Activated CD8-positive, alpha-beta memory T cell treated with anti-CD3 and anti-CD28 coated beads, Interleukin-2, amount 50 U/mL, for 48 hours (primary cell): Measurements from ENCODE around the gene KIF6.
"Not testable (repeated sequence)": the region's sequence is repeated elsewhere in the genome, so short reads cannot be mapped to it uniquely, and the experiment has no call there.

Experiments
- DNase-seq: peaks from one replicate; pipeline ENCODE4 v3.0.0-alpha.2; 2020

Gene KIF6

DNA sequence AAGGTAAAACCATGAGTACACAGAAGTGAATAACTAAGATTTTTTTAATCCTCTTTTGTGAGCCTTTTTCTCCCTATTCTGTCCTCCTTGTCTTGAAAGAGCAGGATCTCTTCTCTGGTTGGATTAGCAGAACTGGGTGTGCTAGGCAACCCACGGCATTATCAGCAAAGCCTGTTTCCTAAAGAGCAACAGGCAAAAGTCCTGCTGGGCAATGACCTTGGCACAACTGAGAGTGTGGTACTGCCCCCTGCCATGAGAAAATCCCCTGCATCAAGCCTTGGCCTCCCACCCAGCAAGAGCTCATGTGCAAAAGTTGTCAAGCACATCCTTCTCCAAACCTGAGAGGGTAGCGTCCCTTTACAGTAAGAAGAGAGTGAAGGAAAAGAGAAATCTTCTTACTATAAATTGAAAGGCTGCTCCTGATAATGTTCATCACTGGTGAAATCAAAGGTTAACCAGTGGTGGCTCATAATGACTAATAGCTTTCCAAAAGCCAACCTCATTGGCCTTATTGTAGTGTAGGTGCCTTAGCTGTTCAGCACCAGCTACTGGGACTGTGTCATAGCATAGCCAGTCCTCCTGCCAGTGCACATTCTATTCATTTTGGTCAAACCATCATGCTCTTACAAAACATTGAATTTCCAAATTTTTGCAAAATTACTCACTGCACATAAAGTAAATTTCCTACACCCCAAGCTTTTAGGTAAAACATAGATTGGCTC, 17.1 kb downstream of the KIF6 start:
- no peak for DNase-seq

DNA sequence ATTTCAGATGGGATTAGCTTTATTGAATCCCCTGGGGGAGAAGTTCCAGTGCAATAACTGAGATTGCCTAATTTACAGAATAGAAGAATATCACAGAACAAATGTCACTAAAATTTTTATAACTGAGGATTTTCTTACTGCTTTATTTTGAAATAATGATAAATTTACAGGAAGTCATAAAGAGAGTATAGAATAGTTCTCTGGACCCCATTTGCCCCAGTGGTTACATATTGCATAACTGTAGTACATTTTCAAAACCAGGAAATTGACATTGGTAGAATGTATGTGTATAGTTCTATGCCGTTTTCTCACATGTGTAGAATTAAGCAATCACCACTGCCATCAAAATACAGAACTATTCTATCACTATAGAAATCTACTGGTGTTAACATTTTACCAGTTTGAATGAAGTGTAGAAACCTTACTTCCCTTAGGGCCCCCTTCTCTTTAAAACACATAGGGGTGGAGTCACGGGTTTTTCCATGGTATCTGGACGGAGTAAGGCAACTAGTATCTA, 18.3 kb downstream of the KIF6 start:
- DNase-seq: no peak

DNA sequence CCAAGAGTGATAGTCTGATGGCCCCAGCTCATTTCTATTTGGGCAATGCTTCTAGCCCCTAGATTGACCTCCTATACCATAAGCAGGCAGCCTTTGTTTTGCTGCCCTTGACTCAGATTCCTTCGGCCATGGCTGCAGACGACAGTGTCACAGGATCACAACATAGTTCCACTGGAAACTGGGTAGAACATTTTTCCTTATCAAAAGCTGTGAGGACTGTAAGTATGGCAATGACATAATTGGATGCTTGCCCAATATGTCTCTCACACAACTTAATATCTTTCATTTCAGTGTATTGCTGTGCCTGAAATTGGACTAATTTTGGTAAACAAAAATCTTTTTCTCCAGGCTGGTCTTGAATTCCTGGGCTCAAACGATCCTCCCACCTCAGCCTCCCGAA, 22.9 kb downstream of the KIF6 start:
- DNase-seq: no peak

DNA sequence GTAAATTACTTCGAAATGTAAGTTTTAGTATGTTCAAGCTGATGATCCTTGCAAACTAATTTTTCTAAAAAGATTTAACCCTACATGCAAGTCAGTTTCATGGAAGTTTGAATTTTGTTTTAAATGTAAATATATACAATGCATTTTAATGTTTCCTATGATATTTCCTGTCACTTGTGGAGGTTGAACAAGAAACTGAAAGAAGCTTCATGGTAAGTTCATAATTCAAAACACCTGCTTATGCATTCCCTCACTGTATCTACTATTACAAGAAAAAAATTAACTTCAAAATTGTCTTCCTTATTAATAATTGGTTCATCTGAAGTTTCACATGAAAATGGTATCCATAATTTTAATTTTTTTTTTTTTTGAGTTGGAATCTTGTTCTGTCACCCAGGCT, 24.8 kb downstream of the KIF6 start:
- no peak for DNase-seq

DNA sequence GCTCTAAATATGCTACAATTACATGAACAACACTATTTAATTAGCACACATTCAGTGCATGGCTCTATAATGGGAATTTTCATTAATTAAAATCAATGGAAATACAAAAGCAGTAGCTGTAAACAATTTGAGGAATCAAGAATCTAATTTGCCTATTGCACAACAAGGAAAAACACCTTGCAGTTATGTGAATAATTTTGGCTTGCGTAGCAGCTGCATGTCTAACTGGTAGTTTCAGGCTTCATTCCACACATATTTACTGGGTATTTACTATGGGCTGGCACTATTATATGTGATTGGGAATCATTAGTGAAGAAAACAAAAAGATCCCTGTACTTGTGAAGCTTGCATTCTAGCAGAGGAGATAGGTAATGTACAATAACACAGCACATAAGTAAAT, 26.4 kb downstream of the KIF6 start:
- no peak for DNase-seq

DNA sequence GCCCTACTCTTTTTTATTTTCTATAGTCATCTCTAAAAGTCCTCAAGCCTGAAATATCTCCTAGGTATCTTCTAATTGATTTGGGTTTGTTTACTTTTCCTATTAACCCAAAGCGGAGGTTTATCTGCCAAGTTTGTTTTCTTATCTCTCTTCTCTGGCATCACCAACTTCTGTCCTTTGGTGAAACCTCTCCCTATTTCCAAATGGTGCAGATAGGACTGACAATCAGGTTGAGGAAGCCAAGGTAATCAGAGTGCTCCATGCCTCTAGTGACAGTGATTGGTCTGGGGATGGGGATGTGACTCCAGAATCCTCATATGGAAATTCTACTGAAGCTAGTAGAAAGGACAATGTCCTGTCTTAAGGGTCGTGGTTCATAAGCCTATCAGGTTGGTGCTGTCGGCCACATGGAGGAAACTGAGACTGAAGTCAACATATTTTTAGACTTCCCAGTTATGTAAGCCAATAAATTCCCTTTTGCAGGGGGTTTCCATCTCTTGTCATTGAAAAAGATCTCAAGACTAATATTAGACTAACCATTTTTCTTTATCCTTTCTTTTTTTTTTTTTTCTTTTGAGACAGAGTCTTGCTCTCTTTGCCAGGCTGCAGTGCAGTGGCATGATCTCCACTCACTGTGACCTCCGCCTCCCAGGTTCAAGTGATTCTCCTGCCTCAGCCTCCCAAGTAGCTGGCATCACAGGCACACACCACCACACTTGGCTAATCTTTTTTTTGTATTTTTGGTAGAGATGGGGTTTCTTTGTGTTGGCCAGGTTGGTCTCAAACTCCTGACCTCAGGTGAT, 28.0 kb downstream of the KIF6 start:
- no peak for DNase-seq

DNA sequence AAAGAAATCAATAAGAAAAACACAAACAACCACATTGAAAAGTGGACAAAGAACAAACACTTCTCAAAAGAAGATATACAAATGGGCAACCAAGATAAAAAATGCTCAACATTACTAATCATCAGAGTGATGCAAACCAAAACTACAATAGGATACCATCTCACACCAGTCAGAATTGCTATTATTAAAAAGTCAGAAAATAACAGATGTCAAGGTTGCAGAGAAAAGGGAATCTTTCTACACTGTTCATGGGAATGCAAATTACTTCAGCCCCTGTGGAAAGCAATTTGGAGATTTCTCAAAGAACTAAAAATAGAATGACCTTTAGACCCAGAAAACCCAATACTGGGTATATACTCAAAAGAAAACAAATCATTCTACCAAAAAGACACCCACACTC, 29.8 kb downstream of the KIF6 start:
- no peak for DNase-seq

DNA sequence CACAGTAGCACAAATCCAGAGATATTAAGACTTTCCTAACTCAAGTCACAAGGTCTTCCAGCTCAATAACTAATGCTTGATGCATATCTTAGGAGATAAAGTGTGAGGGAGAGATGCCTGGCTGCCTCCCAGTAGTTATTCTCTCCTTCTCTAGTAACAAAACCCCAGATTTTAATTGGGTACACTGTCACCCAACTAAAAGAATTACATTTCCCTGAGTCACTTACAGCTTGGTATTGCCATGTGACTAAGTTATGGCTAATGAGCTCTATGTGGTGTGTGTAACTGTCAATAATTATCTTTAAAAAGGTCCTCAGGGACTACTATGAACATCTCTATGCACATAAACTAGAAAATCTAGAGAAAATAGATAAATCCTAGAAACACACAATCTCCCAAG, 32.0 kb downstream of the KIF6 start:
- DNase-seq: no peak

DNA sequence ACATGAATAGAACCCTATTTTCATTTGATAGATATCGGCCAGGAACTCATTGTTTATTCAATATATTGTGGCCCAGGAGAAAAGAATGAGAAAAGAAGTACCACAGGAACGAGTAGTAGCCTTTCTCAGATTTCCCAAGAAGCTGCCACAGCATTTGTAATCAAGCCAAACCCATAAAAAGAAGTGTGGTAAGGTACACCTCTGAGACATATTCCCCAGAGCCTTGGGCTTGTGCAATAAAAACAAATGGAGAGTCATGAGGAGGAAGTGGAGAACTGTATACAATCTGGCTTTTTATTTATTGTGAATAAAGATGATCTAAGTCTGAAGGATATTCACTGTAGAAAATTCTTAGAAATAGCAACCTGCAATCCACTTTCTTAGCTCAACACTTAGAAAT, 36.7 kb downstream of the KIF6 start:
- DNase-seq: no peak

DNA sequence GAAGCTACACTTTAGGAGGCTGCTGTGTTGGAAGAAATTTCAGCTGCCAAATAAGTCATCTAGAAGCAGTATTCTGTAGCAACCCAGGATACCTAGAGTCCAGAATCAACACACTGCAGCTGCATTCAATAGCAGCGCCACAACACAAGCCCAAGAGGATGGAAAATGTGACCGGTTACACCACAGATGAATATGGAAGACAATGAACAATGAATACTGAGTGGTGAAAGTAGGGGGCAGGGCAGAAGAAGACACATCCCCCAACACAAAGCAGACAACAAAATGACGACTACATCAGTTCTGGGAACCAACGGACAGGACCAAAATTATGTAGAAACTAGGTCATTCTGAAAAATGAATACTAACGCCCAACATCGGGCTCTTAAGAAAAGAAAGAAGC, 38.2 kb downstream of the KIF6 start:
- DNase-seq: no peak

DNA sequence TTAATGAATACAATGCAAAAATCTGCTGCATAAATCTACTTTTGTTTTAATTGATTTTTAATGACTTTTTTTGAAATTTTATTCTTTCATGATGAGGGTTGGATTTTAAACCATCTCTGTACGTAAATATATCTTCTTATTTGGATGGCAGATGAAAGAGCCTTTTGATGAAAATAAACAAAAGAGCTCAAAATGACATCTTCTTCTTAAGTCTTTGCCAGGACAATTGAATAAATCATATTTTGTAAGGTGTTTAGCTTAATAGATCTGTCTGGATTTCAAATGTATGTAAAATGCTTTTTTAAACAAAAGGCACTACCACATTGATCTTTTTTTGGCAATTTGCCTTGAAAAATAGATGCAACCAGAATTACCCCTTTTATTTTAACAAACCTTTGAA, 39.3 kb downstream of the KIF6 start:
- no peak for DNase-seq

DNA sequence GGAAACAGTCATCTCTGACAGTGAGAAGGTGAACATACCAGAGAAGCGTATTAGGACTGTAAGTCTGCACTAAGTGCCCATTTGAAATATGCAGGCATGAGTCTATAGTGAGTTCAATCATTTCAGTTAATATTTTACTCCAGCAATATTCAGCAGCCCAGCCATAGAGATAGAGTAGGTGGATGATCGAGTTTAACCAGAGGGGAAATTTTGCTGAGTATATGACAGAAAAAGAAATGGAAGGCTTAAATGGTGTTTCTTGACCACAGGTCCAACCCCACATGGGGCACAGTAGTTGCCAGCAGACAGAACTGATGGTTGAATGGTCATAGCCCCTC, 39.8 kb downstream of the KIF6 start:
- DNase-seq: no peak

DNA sequence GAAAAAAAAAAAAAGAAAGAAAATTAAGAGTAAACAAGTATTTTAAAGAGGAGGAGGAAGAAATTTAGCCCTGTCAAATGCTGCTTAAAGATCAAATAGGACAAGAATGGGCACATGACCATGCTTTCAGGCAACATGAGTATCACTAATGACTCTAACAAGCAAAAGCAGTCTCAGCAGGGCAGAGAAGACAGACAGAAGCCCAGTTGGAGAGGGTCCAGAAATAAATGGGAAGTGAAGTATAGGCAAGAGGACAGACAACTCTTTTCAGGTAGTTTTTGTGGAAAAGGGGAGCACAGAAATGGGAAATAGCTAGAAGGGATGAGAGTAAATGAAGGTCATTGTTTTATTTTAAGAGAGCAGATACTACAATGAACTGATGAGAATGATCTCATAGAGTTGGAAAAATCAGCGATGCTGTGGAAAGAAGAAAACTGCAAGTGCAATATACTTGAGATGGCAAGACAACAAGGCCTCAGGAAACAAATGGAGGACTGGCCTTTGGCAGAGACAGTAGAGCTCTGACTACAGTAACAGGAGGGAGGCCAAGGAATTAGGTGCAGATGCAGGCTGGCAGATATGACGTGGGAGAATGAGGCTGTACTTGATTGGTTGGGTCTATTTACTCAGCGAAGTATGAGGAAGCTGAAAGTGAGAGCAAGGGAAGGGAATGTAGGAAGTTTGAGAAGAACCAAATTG, 40.3 kb downstream of the KIF6 start:
- no peak for DNase-seq

DNA sequence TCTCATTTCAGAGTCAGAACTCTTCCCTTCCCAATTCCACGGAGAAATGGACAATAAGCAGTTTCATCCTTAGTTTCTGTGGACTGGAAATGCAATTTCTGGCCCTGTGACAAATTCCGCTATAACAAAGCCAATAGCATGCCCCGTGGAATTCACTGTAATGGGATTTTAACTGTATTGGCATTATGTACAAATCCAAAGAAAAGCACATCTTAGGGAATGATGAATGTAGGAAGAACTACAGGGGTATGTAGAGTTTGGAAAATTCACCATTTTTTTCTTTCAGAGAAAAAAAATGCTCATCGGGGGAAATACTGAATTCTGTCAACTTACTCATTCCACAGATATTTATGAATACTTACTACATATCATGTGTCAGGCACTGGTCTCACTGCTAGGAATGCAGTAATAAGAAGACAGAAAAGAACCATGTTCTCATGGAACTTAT, 43.5 kb downstream of the KIF6 start:
- DNase-seq: no peak

DNA sequence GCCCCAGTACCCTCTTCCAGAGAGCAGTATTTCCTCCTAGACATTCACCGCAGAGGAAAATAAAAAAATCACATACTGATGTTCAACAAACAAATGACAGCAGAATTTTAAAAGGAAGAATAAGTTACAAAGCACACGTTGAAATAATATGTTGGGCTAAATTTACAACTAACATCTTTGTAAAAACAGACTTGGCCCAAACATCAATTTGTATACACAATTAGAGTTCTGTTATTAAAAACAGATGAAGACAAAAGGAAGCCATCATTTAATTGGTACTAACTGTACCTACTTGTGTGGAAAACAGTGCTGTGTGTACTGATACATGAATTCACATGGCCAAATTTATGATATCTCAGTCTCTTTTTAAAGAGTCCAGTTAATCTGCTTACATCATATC, 46.3 kb downstream of the KIF6 start:
- no peak for DNase-seq

DNA sequence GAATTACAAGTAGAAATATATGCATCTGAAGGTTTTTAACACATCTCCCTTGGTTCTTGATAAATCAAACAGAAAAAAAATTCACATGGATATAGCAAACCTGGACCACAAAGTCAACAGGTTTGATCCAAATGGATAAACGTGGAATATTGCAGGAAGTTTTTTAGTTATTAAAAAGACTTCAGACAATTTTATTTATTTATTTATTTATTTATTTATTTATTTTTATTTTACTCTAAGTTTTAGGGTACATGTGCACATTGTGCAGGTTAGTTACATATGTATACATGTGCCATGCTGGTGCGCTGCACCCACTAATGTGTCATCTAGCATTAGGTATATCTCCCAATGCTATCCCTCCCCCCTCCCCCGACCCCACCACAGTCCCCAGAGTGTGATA, 47.9 kb downstream of the KIF6 start:
- not testable (repeated sequence) for DNase-seq

DNA sequence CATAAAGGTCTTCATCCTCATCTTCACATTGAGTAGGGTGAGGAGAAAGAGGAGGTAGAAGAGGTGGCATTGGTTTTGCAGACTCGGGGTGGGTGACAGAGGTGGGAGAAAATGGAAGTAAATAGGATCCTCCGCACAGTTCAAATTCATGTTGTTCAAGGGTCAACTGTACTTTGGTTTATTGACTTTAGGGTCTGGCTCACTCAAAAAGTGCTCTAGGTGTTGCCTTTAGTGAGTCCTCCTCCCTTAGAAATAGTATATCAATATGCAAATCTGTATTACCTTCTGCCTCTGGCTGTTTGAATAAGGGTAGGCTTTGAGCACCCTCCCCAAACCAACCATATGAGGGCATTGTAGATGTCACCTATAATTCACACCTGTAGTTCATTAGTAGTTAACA, 54.7 kb downstream of the KIF6 start:
- DNase-seq: no peak

DNA sequence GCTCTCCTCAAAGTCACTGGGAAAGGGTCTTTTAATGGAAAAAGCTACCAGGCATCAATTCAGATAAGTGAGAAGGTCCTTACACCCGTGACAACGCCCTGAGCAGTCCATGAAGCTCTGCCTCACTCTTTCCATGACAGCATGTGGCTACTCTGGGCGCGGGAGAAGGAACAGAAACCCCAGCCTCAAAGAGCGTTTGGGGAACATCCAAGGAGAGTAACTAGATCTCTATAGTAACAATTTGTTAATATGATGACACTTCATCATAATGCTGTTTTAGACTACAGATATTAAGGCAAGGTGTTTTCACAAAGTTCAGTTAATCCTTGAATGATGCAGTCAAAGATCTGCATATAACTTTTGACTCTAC, 55.2 kb downstream of the KIF6 start:
- no peak for DNase-seq

DNA sequence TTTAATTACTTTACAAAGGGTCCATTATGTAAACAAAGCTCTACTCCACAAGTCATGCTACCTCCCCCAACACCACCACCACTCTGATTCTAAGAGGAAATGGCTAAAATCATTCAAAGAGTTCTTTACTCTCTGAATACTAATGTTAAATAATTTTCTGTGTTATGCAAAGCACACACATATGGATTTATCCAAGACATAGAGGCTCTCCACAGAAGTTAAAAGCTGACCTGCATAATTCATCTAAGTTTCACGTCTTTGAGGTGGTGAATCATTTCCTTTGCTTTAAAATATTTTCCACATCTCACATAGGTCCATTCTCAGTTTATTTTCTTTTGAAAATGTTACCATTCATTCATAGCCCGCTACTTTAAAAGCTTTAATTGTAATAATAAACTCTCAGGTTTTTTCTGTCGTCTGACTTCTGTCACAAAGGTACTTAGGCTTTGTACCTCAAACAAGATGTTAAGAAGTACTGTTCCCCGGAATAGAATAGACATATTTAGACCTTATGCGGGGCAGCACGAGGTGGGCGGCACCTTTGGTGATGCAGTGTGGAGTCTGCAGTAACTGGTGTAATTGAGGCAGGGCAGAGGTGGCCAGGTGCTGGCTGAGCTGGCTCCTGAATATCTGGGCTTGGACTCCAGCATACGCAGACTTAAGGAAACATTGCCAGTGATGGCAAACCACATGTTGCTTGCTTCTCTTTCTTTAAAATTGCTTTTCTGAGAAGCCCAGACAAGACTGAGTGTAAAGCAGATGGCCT, 55.8 kb downstream of the KIF6 start:
- DNase-seq: no peak

DNA sequence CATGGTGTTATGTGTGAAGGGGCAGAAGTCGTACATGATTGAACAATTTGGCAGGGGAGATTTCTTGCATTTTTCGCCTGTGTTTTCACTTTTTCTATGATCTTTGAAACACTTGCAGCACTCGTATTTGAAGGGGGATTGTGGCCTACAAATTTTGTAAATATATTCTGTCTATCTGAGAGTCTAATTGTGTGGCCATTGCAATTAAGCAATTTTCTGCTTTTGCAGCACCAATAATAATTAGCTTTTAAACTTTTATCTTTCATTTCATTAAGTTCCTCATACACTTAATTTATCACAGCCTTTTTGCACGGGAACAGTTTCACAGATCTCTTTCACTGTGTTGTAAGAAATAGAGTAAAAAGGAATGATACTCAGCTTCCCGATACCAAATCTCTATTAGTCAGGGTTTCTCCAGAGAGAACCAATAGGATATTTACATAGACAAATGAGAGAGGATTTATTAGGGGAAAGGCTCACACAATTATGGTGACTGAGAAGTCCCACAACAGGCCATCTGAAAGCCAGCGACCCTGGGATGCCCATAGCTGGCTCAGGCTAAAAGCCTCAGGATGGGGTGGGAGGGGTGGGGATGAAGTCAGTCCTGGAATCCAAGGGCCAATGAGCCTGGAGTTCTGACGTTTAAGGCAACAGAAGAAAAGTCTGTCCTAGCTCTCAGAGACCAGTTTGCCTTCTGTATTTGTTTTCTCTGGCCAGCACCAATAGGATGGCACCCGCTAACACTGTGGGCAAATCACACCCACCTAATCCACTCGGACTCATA, 58.3 kb downstream of the KIF6 start:
- no peak for DNase-seq

DNA sequence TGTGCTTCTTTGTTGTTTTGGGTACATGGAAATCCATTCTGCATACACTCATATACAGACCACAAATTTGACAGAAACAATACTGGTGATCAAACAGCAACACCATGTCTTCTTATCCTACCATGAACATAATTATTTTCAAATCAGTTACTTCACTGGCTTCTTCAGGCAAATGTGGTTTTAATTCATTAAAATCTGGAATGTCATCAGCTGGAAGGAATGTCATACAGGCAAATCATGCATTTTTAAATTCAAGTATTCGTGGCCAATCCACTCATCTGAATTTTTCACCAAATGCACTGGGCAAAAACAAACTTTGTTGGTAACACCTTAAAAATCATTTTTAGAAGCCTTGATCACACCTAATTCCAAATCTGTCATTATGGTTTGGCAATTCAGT, 59.3 kb downstream of the KIF6 start:
- no peak for DNase-seq

DNA sequence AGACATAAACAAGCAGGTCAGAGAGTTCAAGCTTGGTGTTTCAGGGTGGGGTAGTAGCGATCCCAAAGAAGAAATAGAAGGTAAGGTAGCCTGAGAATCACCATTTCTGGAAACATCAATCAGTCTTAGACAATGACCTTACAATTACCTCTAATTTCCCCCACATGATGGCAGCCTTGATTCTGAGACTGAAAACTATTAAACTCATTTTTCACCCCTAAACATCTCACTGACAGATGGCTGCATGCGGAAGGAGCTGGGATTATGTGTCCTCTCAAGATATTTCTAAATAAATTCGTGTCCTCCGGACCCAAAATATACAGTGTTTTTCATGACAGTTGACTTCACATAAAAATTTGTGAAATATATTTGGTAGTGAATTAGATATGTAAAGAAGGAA, 61.0 kb downstream of the KIF6 start:
- DNase-seq: no peak
